Esophagus squamous epithelium (tissue), 5 donors: Measurements from ENCODE around the gene TIFAB. TPM values are rescaled to one million over a fixed set of nuclear protein-coding genes. Genes with fewer than 3 reads are reported as not detected.

ENCODE experiments used
- DNase-seq: peaks from one replicate; lab custom pipeline; 2025; lab: John Stamatoyannopoulos, UW
- H3K27ac ChIP-seq, 4 donors: fragments of 200-600 bp; sonication (generic); one replicate each; pipeline ENCODE4 v1.5.1; 2016 to 2019; ENCODE audit warnings: mild to moderate bottlenecking in 1 of 4
- H3K27me3 ChIP-seq, 4 donors: fragments of 200-600 bp; sonication (generic); 1 replicate in 3 of 4; 2 replicates in 1 of 4; pipeline versions ENCODE4 v1.5.1 to v1.6.0; 2017 to 2021; ENCODE audit warnings: antibody characterized with exemption in 1 of 4
- H3K36me3 ChIP-seq, 3 donors: fragments of 200-600 bp; sonication (generic); one replicate each; pipeline ENCODE4 v1.5.1; 2016 to 2019
- H3K4me1 ChIP-seq, 3 donors: fragments of 200-600 bp; sonication (generic); one replicate each; pipeline ENCODE4 v1.5.1; 2017 to 2019
- H3K4me3 ChIP-seq, 4 donors: fragments of 200-600 bp; sonication (generic); 1 replicate in 3 of 4; 2 replicates in 1 of 4; pipeline ENCODE4 v1.5.1; 2016 to 2019; ENCODE audit warnings: mild to moderate bottlenecking in 2 of 4, moderate library complexity in 1 of 4
- H3K9me3 ChIP-seq, 3 donors: fragments of 200-600 bp; sonication (generic); one replicate each; pipeline ENCODE4 v1.5.1; 2016 to 2019
- CTCF ChIP-seq, 6 experiments: fragments of 450-650 bp in 4 of 6; fragments of 200-600 bp in 2 of 6; sonication (generic) in 2 of 6; IDR thresholded peaks; one replicate each; pipeline ENCODE4 v1.5.1; 2016 to 2019; ENCODE audit warnings: antibody characterized with exemption in 6 of 6, mild to moderate bottlenecking in 4 of 6, moderate library complexity in 4 of 6
- POLR2A ChIP-seq, 4 donors: fragments of 450-650 bp; IDR thresholded peaks; one replicate each; pipeline ENCODE4 v1.6.1; 2017; ENCODE audit warnings: antibody characterized with exemption in 4 of 4, mild to moderate bottlenecking in 4 of 4, moderate library complexity in 3 of 4
- WGBS, 2 donors: methylation state at CpG; one replicate each; pipeline ENCODE4 v1.1.5; 2018; 5-methylcytosine and 5-hydroxymethylcytosine counted together
- intact Hi-C: fragments of 100-400 bp; cut with DNase I; formaldehyde crosslinking; loops from one replicate; pipeline ENCODE4 v1.15.0; 2022
- total RNA-seq, 4 donors: library from RNA; depleted of rRNA; stranded (reverse); fragments of >200 nt; gene quantifications; one replicate each; pipeline ENCODE4 v1.1.0, GENCODE V29; 2016
- donor health status: DM: yes; HTN: yes; CAD: no.

Gene TIFAB
- total RNA-seq, 4 donors from 2014 or later: under 0.01 to 0.18 (median 0.08) TPM; not detected in 1

- 60 to 65% methylated on average over 5 of the region's 5 CpGs for WGBS, 2 donors
- Histone ChIP-seq H3K27me3 (peaks cover 0 to 43% (median 0%) of the 10 kb centered on the region in 4 donors), H3K9me3 (no peaks in the 10 kb centered on the region), H3K27ac (no peak overlapping the region), H3K4me1 (no peaks in the 10 kb centered on the region), H3K36me3 (no peaks in the 10 kb centered on the region), H3K4me3 (no peak overlapping the region)
- TF ChIP-seq CTCF (IDR thresholded peaks at IDR 0.05) (no peak), POLR2A (IDR thresholded peaks at IDR 0.05) (no peak)
- intact Hi-C loops: no loop called here
- no peak for DNase-seq
Observed at GRCh38 chr5:135481387-135481786, 29.2 kb upstream of the TIFAB start.

DNA sequence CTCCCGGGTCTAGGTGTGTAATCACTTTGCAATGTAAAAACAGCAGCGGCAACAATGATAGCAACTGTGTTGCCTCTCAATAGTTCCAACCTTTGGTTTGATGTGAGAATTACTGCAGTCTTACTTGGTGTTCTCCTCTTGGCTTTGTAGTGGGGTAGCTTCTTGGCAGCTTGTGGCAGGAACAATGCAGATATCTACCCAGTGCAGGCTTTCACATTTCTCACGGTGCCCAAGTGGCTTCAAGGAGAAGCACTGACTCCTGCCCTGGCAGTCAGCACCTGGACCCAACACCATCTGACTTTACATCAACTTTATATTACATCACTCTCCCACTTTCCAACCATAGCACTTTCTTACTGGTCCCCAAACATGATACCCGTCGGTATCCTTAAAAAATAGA lies 28.4 kb upstream of the TIFAB start:
- H3K27me3 ChIP-seq: peaks cover 0 to 40% (median 0%) of the 10 kb centered on the region in 4 donors
- WGBS, 2 donors: 92 to 95% methylated on average over 5 of the region's 5 CpGs
- H3K27ac ChIP-seq: no peak overlapping the region

GRCh38 chr5:135478938-135479337 lies 26.8 kb upstream of the TIFAB start:
- H3K36me3 ChIP-seq: no peaks in the 10 kb centered on the region
- 92 to 100% methylated on average over 1 to 2 of the region's 4 CpGs for WGBS, 2 donors
- no peak overlapping the region for H3K27ac ChIP-seq
- no peak for TF ChIP-seq CTCF (IDR thresholded peaks at IDR 0.05)
- no peak for TF ChIP-seq POLR2A (IDR thresholded peaks at IDR 0.05)
- no peaks in the 10 kb centered on the region for H3K9me3 ChIP-seq
- intact Hi-C loops: no loop called here
- H3K4me3 ChIP-seq: no peak overlapping the region
- H3K4me1 ChIP-seq: no peaks in the 10 kb centered on the region
- H3K27me3 ChIP-seq: peaks cover 0 to 41% (median 0%) of the 10 kb centered on the region in 4 donors
- DNase-seq: no peak

More for the DNA sequence above, 28.4 kb upstream of the TIFAB start:
- H3K9me3 ChIP-seq: no peaks in the 10 kb centered on the region
- no peaks in the 10 kb centered on the region for H3K36me3 ChIP-seq
- H3K4me1 ChIP-seq: no peaks in the 10 kb centered on the region
- no peak for DNase-seq
- no peak overlapping the region for H3K4me3 ChIP-seq
- TF ChIP-seq POLR2A (IDR thresholded peaks at IDR 0.05): no peak
- TF ChIP-seq CTCF (IDR thresholded peaks at IDR 0.05): no peak
- intact Hi-C loops: no loop called here

DNA sequence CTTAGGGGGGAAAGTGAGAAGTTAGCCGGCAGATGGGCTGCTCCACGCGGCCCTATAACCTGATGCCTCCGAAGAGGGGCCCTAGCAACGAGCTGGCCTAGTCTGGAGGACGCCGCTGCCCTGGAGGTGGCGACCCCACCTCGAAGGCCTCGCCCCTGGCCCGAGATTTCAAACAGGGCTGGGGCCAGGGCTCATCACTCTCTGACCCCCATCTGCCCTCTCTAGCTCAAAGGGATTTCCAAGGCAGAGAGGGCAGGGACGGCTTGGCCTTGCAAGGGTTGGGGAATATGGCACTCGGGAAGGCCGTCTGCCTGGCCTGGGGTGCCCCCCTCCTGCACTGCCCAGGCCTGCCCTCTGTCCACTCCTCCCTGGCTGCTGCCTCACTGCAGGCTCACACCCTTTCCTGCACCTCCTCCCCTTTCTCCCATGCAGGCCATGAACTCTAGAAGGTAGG lies 25.5 kb upstream of the TIFAB start:
- no peaks in the 10 kb centered on the region for H3K36me3 ChIP-seq
- H3K27me3 ChIP-seq: peaks cover 0 to 48% (median 0%) of the 10 kb centered on the region in 4 donors
- intact Hi-C loops: no loop called here
- no peak overlapping the region for H3K27ac ChIP-seq
- DNase-seq: no peak
- no peaks in the 10 kb centered on the region for H3K9me3 ChIP-seq
- 100% methylated on average over 3 of the region's 14 CpGs; no CpG with 5 or more reads in 1 of the 2 donors for WGBS, 2 donors
- no peaks in the 10 kb centered on the region for H3K4me1 ChIP-seq
- no peak overlapping the region for H3K4me3 ChIP-seq
- TF ChIP-seq POLR2A (IDR thresholded peaks at IDR 0.05) (no peak), CTCF (IDR thresholded peaks at IDR 0.05) (no peak)

DNA sequence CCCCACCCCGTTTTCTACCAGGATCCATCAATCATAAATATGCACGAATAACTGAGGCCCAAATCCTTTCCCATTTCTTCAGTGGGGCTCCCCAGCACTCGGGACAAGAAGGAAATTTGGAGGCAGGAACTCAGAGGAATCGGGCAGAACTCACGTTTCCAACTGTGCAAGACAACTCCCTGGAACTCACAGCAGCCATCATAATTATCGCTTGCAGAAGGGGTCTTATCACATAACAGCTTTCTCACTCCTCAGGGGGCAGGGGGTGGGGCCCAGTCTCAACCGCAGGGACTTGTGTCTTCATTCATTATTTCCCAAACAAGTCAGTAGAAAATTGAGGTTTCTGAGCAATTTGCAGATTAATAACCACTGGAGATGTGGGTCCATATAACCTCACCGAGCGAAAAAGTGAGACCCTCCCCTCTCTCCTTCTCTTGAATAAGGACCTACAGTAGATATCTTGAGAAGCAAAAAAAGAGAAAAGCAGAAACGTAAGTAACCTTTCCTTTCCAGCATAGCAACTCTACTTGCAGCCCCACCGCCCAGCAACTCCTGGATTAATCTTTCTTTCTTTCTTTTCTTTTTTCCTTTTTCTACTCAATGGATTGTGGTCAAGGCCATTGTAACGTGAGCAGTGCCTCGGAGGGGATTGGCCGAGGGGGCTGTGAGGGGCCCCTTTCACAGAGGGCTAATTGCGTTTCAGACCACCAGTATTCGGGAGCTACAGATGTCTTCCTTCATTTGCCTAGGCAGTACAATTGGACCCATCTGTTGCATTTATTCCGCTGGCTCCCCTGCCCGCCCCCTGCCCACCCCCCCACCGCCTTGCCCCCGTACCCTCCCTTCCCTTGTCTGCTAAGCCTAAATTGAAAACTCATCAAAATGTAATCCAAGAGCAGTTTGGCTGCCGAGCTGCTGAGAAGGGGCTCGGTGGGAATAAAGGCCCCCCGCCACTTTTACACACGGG lies 24.7 kb upstream of the TIFAB start:
- Histone ChIP-seq H3K36me3 (no peaks in the 10 kb centered on the region), H3K27me3 (peaks cover 0 to 52% (median 0%) of the 10 kb centered on the region in 4 donors), H3K4me1 (no peaks in the 10 kb centered on the region), H3K4me3 (no peak overlapping the region), H3K9me3 (no peaks in the 10 kb centered on the region), H3K27ac (no peak overlapping the region)
- WGBS, 2 donors: 70 to 71% methylated on average over 15 to 19 of the region's 24 CpGs
- DNase-seq: no peak
- intact Hi-C loops: no loop called here
- TF ChIP-seq POLR2A (IDR thresholded peaks at IDR 0.05): no peak
- TF ChIP-seq CTCF (IDR thresholded peaks at IDR 0.05): no peak
